ENCODE results near the gene OAT.
"Not testable (repeated sequence)": the region's sequence is repeated elsewhere in the genome, so short reads cannot be mapped to it uniquely, and the experiment has no call there.

The OAT gene

GRCh38 chr10:124447751-124448466 is 29.2 kb upstream of the OAT start:
- no peak for DNase-seq (ENCODE audit: low read depth in 2 of 2, low spot score in 1 of 2)

- no peak for DNase-seq (ENCODE audit: low read depth in 2 of 2, low spot score in 1 of 2)
These were observed 28.4 kb upstream of the OAT start for GRCh38 chr10:124446830-124447750.

GRCh38 chr10:124441694-124442093 is 23.0 kb upstream of the OAT start:
- DNase-seq (ENCODE audit: low read depth in 2 of 2, low spot score in 1 of 2), result not testable (repeated sequence)

GRCh38 chr10:124436191-124436638 is 17.5 kb upstream of the OAT start:
- no peak for DNase-seq (ENCODE audit: low read depth in 2 of 2, low spot score in 1 of 2)

GRCh38 chr10:124435683-124436082 is 17.0 kb upstream of the OAT start:
- DNase-seq (ENCODE audit: low read depth in 2 of 2, low spot score in 1 of 2), result not testable (repeated sequence)

GRCh38 chr10:124433461-124433860 is 14.7 kb upstream of the OAT start:
- DNase-seq (ENCODE audit: low read depth in 2 of 2, low spot score in 1 of 2), result no peak

GRCh38 chr10:124430077-124430476 is 11.4 kb upstream of the OAT start:
- no peak for DNase-seq (ENCODE audit: low read depth in 2 of 2, low spot score in 1 of 2)

GRCh38 chr10:124429576-124429975 is 10.9 kb upstream of the OAT start:
- DNase-seq (ENCODE audit: low read depth in 2 of 2, low spot score in 1 of 2), result no peak

- DNase-seq (ENCODE audit: low read depth in 2 of 2, low spot score in 1 of 2), result no peak
These were observed 9.6 kb upstream of the OAT start for GRCh38 chr10:124428207-124428777.

GRCh38 chr10:124425227-124425962 is 6.7 kb upstream of the OAT start:
- DNase-seq (ENCODE audit: low read depth in 2 of 2, low spot score in 1 of 2), result no peak

- DNase-seq (ENCODE audit: low read depth in 2 of 2, low spot score in 1 of 2), result no peak
These were observed 5.1 kb upstream of the OAT start for GRCh38 chr10:124423813-124424212.

- no peak for DNase-seq (ENCODE audit: low read depth in 2 of 2, low spot score in 1 of 2)
These were observed 4.0 kb upstream of the OAT start for GRCh38 chr10:124422742-124423141.

GRCh38 chr10:124420254-124420653 is 1.5 kb upstream of the OAT start:
- DNase-seq (ENCODE audit: low read depth in 2 of 2, low spot score in 1 of 2), result no peak

- no peak for DNase-seq (ENCODE audit: low read depth in 2 of 2, low spot score in 1 of 2)
These were observed 912 bp upstream of the OAT start for GRCh38 chr10:124419635-124420034.

GRCh38 chr10:124417895-124418725 is 613 bp downstream of the OAT start:
- DNase-seq (ENCODE audit: low read depth in 2 of 2, low spot score in 1 of 2), result no peak

- DNase-seq (ENCODE audit: low read depth in 2 of 2, low spot score in 1 of 2), result no peak
These were observed 2.0 kb downstream of the OAT start for GRCh38 chr10:124416733-124417132.

- no peak for DNase-seq (ENCODE audit: low read depth in 2 of 2, low spot score in 1 of 2)
These were observed 3.5 kb downstream of the OAT start for GRCh38 chr10:124415210-124415609.

GRCh38 chr10:124414076-124414475 is 4.6 kb downstream of the OAT start:
- no peak for DNase-seq (ENCODE audit: low read depth in 2 of 2, low spot score in 1 of 2)

GRCh38 chr10:124409696-124410095 is 9.0 kb downstream of the OAT start:
- no peak for DNase-seq (ENCODE audit: low read depth in 2 of 2, low spot score in 1 of 2)

GRCh38 chr10:124408357-124408756 is 10.4 kb downstream of the OAT start:
- DNase-seq (ENCODE audit: low read depth in 2 of 2, low spot score in 1 of 2), result no peak

Measured in stimulated activated CD8-positive, alpha-beta memory T cell treated with anti-CD3 and anti-CD28 coated beads, Interleukin-4, amount 100 ng/mL, for 4 hours (primary cell).